Astrocyte (in vitro differentiated cells and primary cell): Measurements from ENCODE around the gene CD44. TPM values are rescaled to one million over a fixed set of nuclear protein-coding genes. Genes with fewer than 3 reads are reported as not detected.

Source experiments
- DNase-seq: peaks from one replicate; pipeline ENCODE4 v3.0.0-alpha.2; 2010; ENCODE audit warnings: low read depth
- FAIRE-seq: peaks from 2 replicates; lab custom pipeline; 2011; peaks lifted over from hg19 to GRCh38; lab: Jason Lieb, UNC
- H2AFZ ChIP-seq: 2 replicates; pipeline ENCODE4 v1.6.0; 2012; ENCODE audit warnings: low read depth, low read length, inconsistent platforms
- H3K27ac ChIP-seq: 2 replicates; pipeline ENCODE4 v1.5.1; 2011; ENCODE audit warnings: low read depth, low read length, inconsistent platforms
- H3K27me3 ChIP-seq: 2 replicates; pipeline ENCODE4 v1.6.0; 2011; ENCODE audit warnings: low read length, inconsistent platforms; ENCODE audit not compliant: insufficient read depth
- H3K36me3 ChIP-seq: 2 replicates; pipeline ENCODE4 v1.5.1; 2011; ENCODE audit warnings: low read length, inconsistent platforms; ENCODE audit not compliant: insufficient read depth
- H3K4me1 ChIP-seq: 2 replicates; pipeline ENCODE4 v1.5.1; 2011; ENCODE audit warnings: low read length, inconsistent platforms; ENCODE audit not compliant: insufficient read depth
- H3K4me2 ChIP-seq: 2 replicates; pipeline ENCODE4 v1.6.0; 2012; ENCODE audit warnings: low read length, inconsistent platforms
- H3K4me3 ChIP-seq: 2 replicates; pipeline ENCODE4 v1.5.1; 2011; ENCODE audit warnings: low read depth, mild to moderate bottlenecking, low read length, inconsistent platforms; ENCODE audit not compliant: insufficient read depth
- H3K79me2 ChIP-seq: 2 replicates; pipeline ENCODE4 v1.6.0; 2012; ENCODE audit warnings: mild to moderate bottlenecking, low read length, inconsistent platforms; ENCODE audit not compliant: insufficient read depth
- H3K9ac ChIP-seq: 2 replicates; pipeline ENCODE4 v1.6.0; 2012; ENCODE audit warnings: mild to moderate bottlenecking, low read length, inconsistent platforms
- H3K9me3 ChIP-seq: 2 replicates; pipeline ENCODE4 v1.5.1; 2012; ENCODE audit warnings: low read depth, mild to moderate bottlenecking, low read length, inconsistent platforms; ENCODE audit not compliant: insufficient read depth
- H4K20me1 ChIP-seq: 2 replicates; pipeline ENCODE4 v1.6.0; 2012; ENCODE audit warnings: low read length, inconsistent platforms; ENCODE audit not compliant: insufficient read depth
- H3K27ac Mint-ChIP-seq: one replicate; pipeline ENCODE4 v1.8.0; 2021; ENCODE audit warnings: mild to moderate bottlenecking, mixed read lengths; ENCODE audit not compliant: unreplicated experiment
- H3K27me3 Mint-ChIP-seq: one replicate; pipeline ENCODE4 v1.8.0; 2021; ENCODE audit warnings: low read depth, mixed read lengths; ENCODE audit not compliant: unreplicated experiment
- H3K36me3 Mint-ChIP-seq: one replicate; pipeline ENCODE4 v1.8.0; 2021; ENCODE audit warnings: low read depth, mixed read lengths; ENCODE audit not compliant: unreplicated experiment
- H3K4me1 Mint-ChIP-seq: one replicate; pipeline ENCODE4 v1.8.0; 2021; ENCODE audit warnings: low read depth, mixed read lengths; ENCODE audit not compliant: unreplicated experiment
- H3K4me3 Mint-ChIP-seq: one replicate; pipeline ENCODE4 v1.8.0; 2021; ENCODE audit warnings: mild to moderate bottlenecking, moderate library complexity, mixed read lengths; ENCODE audit not compliant: unreplicated experiment
- H3K9me3 Mint-ChIP-seq: one replicate; pipeline ENCODE4 v1.8.0; 2021; ENCODE audit warnings: mild to moderate bottlenecking, mixed read lengths; ENCODE audit not compliant: unreplicated experiment
- CTCF ChIP-seq: IDR thresholded peaks from 2 replicates; pipeline ENCODE4 v1.5.1; 2011; ENCODE audit warnings: low read depth, mild to moderate bottlenecking, inconsistent platforms, low read length, moderate library complexity; ENCODE audit not compliant: insufficient read depth
- EZH2 ChIP-seq: IDR thresholded peaks from 2 replicates; pipeline ENCODE4 v1.6.1; 2012; ENCODE audit warnings: mild to moderate bottlenecking, low read length, inconsistent platforms; ENCODE audit not compliant: insufficient read depth
- total RNA-seq: library from RNA; stranded (reverse); gene quantifications from 2 replicates; pipeline ENCODE4 v1.2.1, GENCODE V29; 2021

CD44 gene
- total RNA-seq, 1 donor from 2014 or later: 154 TPM

GRCh38 chr11:35234460-35235156 is 95.6 kb downstream of the CD44 start:
- Mint-ChIP-seq H3K4me1 (peaks cover 8% of the 10 kb centered on the region), H3K9me3 (peaks cover 4% of the 10 kb centered on the region), H3K27ac (no peak overlapping the region), H3K4me3 (no peak overlapping the region), H3K36me3 (peaks cover 3% of the 10 kb centered on the region), H3K27me3 (no peaks in the 10 kb centered on the region)
- DNase-seq (peak; percentile 36), FAIRE-seq (no peak)
- no peak overlapping the region for H2AFZ ChIP-seq
- H3K4me2 ChIP-seq: no peak overlapping the region
- peaks cover 20% of the 10 kb centered on the region for H3K36me3 ChIP-seq
- no peak overlapping the region for H3K9ac ChIP-seq
- TF ChIP-seq CTCF (no peak), EZH2 (no peak)
- no peak overlapping the region for H3K4me3 ChIP-seq
- no peaks in the 10 kb centered on the region for H4K20me1 ChIP-seq
- no peaks in the 10 kb centered on the region for H3K9me3 ChIP-seq
- no peak overlapping the region for H3K27ac ChIP-seq
- peaks cover 18% of the 10 kb centered on the region for H3K4me1 ChIP-seq
- H3K27me3 ChIP-seq: no peaks in the 10 kb centered on the region
- H3K79me2 ChIP-seq: no peaks in the 10 kb centered on the region

- H3K4me3 ChIP-seq: no peak overlapping the region
- Mint-ChIP-seq H3K9me3 (peaks cover 4% of the 10 kb centered on the region), H3K27me3 (peaks cover 1% of the 10 kb centered on the region), H3K27ac (no peak overlapping the region), H3K4me1 (peaks cover 8% of the 10 kb centered on the region), H3K4me3 (no peak overlapping the region), H3K36me3 (peaks cover 3% of the 10 kb centered on the region)
- H3K4me1 ChIP-seq: peaks cover 18% of the 10 kb centered on the region
- H4K20me1 ChIP-seq: no peaks in the 10 kb centered on the region
- peaks cover 16% of the 10 kb centered on the region for H3K36me3 ChIP-seq
- H3K27ac ChIP-seq: no peak overlapping the region
- H3K9ac ChIP-seq: no peak overlapping the region
- H3K4me2 ChIP-seq: no peak overlapping the region
- H3K9me3 ChIP-seq: no peaks in the 10 kb centered on the region
- no peaks in the 10 kb centered on the region for H3K27me3 ChIP-seq
- H2AFZ ChIP-seq: no peak overlapping the region
- no peaks in the 10 kb centered on the region for H3K79me2 ChIP-seq
- FAIRE-seq (no peak), DNase-seq (no peak)
- TF ChIP-seq CTCF (no peak), EZH2 (no peak)
Observed at GRCh38 chr11:35235157-35235468, 96.1 kb downstream of the CD44 start.

- Histone ChIP-seq H3K27me3 (no peaks in the 10 kb centered on the region), H2AFZ (no peak overlapping the region), H3K9me3 (no peaks in the 10 kb centered on the region), H4K20me1 (no peaks in the 10 kb centered on the region), H3K4me2 (peak overlapping the region; percentile 16), H3K4me1 (peaks cover 18% of the 10 kb centered on the region), H3K27ac (no peak overlapping the region), H3K36me3 (peaks cover 12% of the 10 kb centered on the region), H3K9ac (no peak overlapping the region), H3K4me3 (no peak overlapping the region), H3K79me2 (no peaks in the 10 kb centered on the region)
- no peak for FAIRE-seq
- Mint-ChIP-seq H3K4me3 (no peak overlapping the region), H3K27ac (no peak overlapping the region), H3K36me3 (peaks cover 3% of the 10 kb centered on the region), H3K9me3 (peaks cover 4% of the 10 kb centered on the region), H3K27me3 (peaks cover 2% of the 10 kb centered on the region), H3K4me1 (peaks cover 8% of the 10 kb centered on the region)
- TF ChIP-seq CTCF: no peak
- no peak for TF ChIP-seq EZH2
- no peak for DNase-seq
Observed at GRCh38 chr11:35235498-35235897, 96.5 kb downstream of the CD44 start.
